Cerebellar nuclear complex (tissue), 1 donor: ENCODE results near the gene ADAM33.

ENCODE experiments used
- DNase-seq, 2 experiments: peaks; one replicate each; lab custom pipeline; 2025; lab: John Stamatoyannopoulos, UW

The ADAM33 gene

DNA sequence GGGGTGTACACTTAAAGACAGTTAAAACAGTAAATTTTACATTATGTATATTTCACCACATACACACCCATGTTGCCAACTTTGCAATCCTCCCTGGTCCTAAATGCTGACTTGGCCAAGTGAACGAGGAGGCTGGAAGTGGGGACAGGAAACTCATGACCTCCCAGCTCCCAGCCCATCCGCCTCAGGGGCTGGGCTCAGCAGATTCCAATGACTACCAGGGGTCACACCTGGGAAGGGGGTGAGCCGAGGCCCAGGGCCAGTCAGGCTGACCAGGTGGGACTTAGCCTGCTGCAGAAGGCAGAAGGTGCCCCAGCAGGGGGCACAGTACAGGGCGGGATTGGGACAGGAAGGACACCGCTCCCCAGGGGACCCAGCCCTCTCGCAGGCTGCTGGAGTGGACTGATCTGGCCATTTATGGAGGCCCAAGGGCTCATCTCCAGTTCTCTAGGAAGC, 28.2 kb upstream of the ADAM33 start:
- DNase-seq: no peak

GRCh38 chr20:3707508-3707899, 25.7 kb upstream of the ADAM33 start:
- no peak for DNase-seq

DNA sequence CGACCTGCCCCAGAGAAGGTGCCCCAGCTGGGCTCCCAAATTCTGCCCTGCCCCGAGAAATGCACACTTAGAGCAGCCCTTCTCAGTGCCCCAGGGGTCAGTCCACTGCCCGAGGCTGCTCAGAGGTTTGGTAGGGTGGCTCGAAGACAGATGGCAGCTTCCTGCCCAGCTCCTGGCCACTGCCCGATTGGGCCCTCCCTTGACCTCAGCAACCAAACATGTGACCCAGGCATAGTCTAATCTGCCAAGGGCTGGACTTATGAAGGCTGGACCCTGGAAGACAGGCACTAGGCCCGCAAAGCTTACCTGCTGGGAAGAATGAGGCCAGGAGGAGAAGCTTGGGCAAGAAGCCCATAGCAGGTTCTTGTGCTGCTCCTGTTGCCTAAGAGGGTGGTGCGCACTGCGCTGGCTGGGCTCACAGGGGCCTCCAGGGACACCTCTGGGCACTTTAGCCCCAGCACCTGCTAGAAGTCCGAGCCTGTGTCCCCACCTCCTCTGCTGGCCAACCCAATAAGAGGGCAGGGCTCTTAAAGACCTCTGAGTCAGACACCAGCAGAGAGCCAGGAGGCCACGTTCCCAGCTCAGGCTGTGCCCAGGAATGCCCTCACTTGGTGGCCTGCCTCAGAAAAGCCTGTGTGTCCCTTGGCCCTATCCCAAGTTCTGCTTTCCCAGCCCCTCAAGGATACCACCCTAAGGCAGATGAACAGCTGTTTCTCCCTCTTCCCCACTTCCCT, 25.1 kb upstream of the ADAM33 start:
- no peak for DNase-seq

GRCh38 chr20:3705970-3706739, 24.3 kb upstream of the ADAM33 start:
- no peak for DNase-seq

GRCh38 chr20:3705491-3705969, 23.7 kb upstream of the ADAM33 start:
- DNase-seq: no peak

DNA sequence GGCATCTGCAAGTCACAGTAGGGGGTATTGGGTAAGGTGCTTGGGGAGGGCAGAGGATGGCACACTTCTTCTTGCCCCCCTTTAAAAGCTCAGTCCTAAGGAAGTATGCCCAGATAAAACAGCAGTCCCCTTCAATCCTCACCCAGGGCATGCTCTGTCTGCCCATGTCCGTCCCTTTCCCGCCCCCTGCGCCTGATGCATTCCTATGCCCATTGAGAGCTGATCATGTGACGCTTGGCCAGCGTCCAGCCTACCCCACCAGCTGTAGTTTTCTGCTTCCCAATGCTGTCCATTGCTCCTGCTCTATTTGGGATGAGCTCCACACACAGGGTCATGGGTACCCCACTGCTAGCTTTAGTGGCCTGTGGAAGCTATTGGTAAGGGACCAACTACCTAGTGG, 22.3 kb upstream of the ADAM33 start:
- DNase-seq: no peak

GRCh38 chr20:3702611-3703391, 21.0 kb upstream of the ADAM33 start:
- DNase-seq: no peak

- DNase-seq: no peak
Observed at GRCh38 chr20:3701061-3701998, 19.5 kb upstream of the ADAM33 start.

DNA sequence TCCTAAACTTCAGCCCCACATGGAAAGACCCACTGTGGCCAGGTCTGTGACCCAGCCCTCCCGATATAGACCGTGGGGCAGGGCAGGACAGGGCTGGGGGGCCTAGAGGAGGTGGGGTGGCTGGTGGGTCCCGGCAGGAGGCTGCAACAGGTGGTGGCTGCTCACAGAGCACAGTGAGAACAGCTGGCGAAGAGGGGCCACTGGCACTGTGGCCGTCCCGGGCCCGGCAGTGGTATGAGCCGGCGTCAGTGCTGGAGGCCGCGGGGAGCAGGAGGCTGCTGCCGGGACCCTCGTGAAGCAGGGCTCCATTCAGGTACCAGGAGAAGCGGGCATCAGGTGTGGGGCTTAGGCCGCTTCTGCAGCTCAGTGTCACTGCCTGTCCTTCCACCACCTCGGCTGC, 17.2 kb upstream of the ADAM33 start:
- no peak for DNase-seq

DNA sequence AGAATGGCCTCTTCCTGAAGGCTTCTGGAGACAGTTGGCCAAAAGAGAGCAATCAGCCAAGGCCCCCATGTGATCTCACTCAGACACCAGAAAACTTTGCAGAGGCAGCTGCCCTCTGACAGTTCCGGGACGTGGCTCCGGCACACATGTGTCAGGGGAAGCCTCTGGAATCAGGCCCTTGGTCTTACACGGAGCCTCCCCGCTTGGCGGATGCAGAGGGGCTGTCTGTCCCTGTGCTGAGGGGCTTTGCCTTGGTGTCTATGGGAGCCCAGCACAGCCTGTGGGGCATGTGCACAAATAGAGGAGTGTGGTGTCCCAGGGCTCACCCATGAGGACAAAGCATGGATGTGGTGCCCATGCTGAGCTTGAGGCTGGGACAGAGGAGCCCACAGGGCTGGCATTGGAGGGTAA, 16.8 kb upstream of the ADAM33 start:
- DNase-seq: no peak

GRCh38 chr20:3697588-3698305, 15.9 kb upstream of the ADAM33 start:
- DNase-seq: no peak

GRCh38 chr20:3696745-3697587, 15.2 kb upstream of the ADAM33 start:
- no peak for DNase-seq

GRCh38 chr20:3696200-3696599, 14.4 kb upstream of the ADAM33 start:
- DNase-seq: no peak

DNA sequence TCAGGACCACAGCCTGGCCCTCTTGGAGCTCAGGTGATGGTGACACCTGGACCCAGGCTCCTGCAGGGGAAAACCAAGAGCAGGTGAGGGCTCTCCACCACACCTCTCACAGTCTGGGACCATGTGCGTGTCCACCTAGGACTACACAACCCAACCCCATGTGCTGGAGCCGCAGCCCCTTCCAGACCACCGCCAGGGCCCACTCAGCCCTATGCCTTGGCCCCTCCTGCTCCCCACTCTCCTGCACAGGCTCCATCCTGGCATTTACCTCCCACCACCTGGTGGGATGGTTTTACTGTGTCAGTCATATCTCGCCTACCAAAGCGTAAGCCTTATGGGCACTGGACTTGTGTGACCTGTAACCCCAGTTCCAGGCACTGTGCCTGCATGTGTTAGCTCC, 13.1 kb upstream of the ADAM33 start:
- no peak for DNase-seq

DNA sequence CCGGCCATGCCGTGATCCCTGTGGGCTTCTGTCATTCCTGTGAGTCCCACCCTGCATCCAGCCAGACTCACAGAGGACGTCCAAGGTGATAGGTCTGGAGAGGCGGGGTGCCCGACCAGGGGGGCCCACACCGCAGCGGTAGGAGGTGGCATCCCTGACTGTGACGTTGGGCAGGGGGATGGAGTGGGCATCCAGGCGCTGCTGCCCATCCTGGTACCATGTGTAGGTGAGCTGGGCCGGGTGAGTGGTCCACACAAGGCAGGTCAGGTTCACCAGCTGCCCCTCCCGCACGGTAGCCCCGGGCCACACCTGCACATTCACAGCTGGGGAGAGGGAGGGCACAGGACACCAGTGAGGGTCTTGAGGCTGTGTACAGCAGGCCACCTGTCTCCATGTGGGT, 11.6 kb upstream of the ADAM33 start:
- DNase-seq: no peak

- no peak for DNase-seq
Observed at GRCh38 chr20:3692706-3693294, 11.0 kb upstream of the ADAM33 start.

GRCh38 chr20:3691897-3692296, 10.1 kb upstream of the ADAM33 start:
- no peak for DNase-seq

DNA sequence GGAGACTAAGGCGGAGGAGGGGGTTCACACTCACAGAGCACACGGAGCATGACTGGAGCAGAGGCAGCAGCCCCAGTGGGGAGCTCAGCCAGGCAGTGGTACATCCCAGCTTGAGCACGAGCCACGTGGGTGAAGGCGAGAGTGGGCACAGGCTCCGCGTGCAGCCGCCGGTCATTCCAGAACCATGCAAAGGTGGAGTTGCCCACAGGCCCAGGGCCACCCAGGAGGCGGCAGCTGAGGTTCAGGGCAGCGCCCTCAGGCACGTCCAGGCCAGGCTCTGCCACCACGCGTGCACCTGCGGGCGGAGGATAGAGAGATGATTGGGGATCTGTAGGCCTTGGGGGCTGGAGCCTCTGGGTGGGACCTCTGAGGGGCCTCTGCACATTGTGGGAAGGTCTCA, 9.5 kb upstream of the ADAM33 start:
- no peak for DNase-seq

GRCh38 chr20:3690413-3690812, 8.6 kb upstream of the ADAM33 start:
- DNase-seq: no peak
